ENCODE results near the gene TBC1D14.

TBC1D14 gene

GRCh38 chr4:7049295-7049694, 139.7 kb downstream of the TBC1D14 start:
- DNase-seq, result no peak

GRCh38 chr4:7049739-7050138, 140.1 kb downstream of the TBC1D14 start:
- no peak for DNase-seq

DNA sequence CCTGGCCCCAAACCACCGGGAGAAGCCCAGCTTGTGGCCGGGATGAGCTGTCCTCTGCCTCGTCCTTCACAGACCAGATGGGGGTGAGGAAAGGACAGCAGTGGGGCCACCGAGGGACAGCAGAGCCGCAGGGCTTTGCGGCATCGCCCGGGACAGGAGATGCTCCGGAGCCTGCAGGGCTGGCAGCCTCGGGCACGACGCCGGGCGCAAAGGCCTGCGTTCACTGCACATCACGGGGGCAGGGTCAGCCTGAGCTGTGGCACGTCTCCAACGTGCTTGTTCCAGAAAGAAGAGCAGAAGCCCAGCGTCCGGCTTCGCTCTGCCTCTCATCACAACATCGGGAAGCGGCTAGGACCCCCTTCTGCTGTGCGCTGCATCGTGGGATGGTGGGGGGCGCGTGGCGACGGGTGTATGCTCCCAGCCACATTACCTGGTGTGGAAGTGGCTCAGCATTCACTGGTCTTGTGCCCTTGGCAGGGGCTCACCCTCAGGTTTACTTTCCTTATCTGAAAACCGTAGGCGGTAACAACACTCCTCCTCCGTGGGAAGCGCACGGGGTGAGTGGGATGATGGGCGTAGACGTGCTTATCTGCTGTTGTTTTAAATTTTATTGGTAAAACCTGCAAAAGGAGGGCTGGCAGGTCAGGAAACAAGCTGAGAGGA, 141.0 kb downstream of the TBC1D14 start:
- no peak for DNase-seq

DNA sequence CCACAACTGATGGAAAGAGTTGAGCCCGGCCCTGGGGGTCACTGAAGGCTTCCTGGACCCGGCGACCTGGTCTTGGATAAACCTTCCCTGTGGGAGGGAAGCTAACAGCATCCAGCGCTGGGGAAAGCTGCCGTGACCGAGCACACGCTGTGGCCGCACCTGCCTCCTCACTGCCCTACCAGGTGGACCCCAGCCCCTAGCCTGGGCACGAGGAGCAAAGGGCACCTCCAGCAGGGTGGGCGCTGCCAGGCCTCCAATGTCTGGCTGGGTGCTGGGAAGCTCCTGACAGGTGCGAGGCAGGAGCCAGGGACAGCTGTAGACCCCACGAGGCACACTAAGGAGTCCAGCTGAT, 141.5 kb downstream of the TBC1D14 start:
- DNase-seq, result no peak

GRCh38 chr4:7051905-7052304, 142.3 kb downstream of the TBC1D14 start:
- no peak for DNase-seq

- no peak for DNase-seq
Measured at GRCh38 chr4:7052313-7052712, 142.7 kb downstream of the TBC1D14 start.

GRCh38 chr4:7052923-7053715, 143.5 kb downstream of the TBC1D14 start:
- DNase-seq, result no peak

DNA sequence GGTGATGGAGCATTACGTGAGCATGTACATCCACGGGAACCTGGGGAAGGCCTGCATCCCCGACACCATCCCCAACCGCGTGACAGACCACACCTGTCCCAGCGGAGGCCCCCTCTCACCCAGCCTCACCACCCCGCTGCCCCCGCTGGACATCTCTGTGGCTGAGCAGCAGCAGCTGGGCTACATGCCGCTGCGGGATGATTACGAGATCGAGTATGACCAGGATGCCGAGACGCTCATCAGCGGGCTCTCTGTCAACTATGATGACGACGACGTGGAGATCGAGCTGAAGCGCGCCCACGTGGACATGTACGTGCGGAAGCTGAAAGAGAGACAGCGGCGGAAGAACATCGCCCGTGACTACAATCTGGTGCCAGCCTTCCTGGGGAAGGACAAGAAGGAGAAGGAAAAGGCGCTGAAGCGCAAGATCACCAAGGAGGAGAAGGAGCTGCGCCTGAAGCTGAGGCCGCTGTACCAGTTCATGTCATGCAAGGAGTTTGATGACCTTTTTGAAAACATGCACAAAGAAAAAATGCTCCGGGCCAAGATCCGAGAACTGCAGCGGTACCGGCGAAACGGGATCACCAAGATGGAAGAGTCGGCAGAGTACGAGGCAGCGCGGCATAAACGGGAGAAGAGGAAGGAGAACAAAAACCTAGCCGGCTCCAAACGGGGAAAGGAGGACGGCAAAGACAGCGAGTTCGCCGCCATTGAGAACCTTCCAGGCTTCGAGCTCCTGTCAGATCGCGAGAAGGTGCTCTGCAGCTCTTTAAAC, 144.7 kb downstream of the TBC1D14 start:
- DNase-seq, result no peak

DNA sequence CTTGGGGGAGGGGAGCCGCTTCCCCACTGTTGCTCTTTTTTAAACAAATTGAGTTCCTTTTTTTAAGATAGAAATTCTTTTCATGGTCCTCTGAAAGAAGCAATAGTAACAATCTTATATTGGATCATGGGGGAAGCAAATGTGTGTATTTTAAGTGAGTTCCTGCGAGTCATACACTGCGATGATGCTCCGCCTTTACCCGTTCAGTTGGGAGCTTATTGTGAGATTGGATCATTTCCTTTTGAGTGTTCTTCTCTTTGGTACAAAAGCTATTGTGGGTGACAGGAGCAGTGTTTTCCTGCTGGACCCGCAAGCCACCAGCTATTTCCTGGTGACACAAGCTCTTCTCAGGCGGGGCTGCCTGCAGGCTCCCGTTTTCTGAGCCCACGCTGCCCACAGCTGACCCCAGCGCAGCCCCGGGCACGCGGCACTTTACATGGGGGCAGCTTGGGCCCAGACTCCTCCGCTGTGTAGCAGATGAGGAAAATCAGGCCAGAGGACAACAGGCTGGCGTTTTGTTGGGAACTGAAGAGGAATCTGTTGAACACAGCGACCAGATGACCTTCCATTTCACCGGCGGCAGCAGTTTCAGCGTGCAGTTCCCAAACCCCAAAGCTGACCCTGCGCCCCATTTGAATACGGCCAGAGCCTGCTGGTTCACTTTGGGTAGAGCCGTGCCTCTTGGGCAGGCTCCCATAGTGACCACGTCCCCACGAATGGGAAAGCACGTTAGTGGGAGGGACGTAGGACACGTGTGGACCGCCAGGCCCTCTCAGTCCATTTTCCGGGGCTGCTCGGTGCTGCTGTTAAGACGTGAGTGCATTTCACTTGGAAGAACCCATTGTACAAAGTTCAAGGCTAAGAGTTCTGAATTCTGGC, 145.7 kb downstream of the TBC1D14 start:
- DNase-seq, result no peak

GRCh38 chr4:7055990-7056325, 146.3 kb downstream of the TBC1D14 start:
- DNase-seq, result no peak

DNA sequence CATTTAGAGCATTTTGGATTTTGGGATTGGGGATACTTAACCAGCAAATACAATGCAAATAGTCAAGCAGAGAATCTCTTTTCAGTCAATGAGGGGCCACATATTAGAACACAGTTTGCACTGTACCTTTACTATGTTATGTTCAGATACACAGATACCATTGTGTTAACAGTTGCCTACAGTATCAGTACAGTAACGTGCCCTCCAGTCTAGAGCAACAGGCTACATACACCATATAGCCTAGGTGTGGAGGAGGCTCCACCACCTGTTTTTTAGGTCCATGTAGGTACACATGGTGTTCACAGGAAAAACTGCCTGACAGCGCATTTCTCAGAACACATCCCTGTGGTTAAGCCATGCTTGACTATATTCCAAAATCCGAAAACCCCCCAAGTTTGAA, 149.2 kb downstream of the TBC1D14 start:
- no peak for DNase-seq

GRCh38 chr4:7059662-7060061, 150.0 kb downstream of the TBC1D14 start:
- DNase-seq, result no peak

DNA sequence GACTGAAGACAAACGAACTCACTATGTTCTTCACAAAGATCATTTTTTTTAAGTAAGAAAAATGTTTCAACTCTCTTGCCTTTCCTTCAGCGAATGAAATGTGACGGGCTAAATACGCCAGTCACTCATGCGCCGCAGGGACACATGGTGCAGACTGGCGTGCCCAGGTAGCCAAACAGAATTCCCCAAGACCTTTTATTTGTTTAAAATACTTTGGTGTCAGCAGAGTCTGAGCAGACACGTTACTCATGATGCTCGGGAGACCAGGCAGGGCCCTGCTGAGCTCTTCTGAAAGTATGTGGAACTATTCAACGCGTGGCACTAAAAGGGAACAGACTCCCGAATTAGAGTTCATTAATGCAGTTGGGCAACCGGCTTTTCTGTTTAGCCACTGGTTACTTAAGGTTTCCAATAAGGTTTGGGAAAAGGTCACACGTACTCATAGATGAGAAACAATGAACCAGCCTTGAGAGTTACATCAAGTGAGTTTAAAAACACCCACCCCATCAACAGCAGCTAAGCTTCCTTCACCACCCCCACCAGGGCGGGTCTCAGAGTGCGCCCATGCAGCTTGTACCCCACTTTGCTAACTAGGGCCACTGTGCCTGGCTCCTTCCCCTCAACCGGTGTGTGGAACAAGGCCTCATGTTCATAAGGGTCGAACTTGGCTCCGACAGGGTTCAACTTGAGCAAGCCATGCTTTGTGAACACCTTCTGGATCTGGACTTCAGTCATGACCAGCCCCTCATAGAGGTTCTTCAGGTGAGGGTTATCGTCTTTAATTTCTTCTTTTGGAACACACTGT, 150.9 kb downstream of the TBC1D14 start:
- no peak for DNase-seq

DNA sequence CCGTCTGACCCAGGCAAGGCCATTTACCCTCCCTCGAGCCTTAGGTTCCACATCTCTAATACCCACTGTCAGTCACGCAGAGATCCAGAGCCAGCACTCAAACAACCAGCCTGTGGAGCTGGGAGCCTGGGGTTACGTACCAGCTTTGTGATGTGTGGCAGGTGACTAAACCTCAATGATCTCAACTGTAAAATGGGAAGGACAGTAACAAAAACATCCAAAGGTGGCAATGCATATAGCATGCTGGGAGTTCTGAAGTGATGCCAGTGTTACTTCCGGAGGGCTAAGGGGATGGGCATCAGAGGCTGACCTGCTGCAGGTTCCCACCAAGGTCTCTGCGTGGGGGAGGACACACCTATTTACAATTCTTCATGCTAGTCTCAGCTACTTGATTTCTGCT, 152.2 kb downstream of the TBC1D14 start:
- no peak for DNase-seq

- DNase-seq, result no peak
Measured at GRCh38 chr4:7062816-7063215, 153.2 kb downstream of the TBC1D14 start.

DNA sequence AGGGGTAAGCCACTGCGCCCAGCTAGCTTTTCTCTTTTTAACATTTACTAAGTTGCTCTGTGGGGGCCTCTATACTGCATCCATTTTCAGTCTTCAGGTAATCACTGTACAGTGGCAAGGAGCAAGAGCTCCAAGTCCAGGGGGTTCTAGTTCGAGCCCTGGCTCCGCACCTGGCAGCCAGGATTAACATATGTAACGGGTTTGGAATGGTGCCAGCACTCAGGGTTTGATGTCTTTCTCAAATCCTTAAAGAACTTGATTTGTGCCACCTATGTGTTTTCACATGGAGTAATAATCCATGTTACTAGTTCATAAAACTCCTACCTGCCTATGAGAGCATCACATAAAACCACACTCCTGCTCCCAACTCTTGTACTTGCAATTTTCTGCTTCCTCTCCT, 153.7 kb downstream of the TBC1D14 start:
- DNase-seq, result no peak

GRCh38 chr4:7066006-7066405, 156.4 kb downstream of the TBC1D14 start:
- no peak for DNase-seq

- no peak for DNase-seq
Measured at GRCh38 chr4:7066493-7066892, 156.9 kb downstream of the TBC1D14 start.

DNA sequence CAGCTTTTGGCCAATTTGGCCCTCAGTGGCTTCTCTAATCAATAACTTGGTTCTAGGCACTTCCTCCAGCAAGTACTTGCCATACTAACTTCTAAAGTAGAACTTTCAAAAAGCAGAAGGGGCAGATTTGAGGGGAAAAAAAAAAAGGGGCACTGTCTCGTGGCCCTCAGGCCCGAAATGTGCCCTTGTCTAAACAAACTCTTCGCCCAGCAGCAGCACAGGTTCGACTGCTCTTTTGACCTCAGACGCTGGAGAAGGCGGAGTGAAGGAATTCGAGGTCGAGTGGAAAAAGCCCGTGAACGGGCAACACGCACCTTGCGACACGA, 157.5 kb downstream of the TBC1D14 start:
- no peak for DNase-seq

GRCh38 chr4:7067452-7068278, 158.0 kb downstream of the TBC1D14 start, which contains the start of gene GRPEL1:
GRPEL1 (minus strand) TSS chr4:7068064; CDS start chr4:7068032, 32 bp downstream.
- peak; percentile 97 for DNase-seq

- DNase-seq, result no peak
Measured at GRCh38 chr4:7068279-7068842, 158.7 kb downstream of the TBC1D14 start.
